BJ (cell line): ENCODE results near the gene PHF10. TPM values are rescaled to one million over a fixed set of nuclear protein-coding genes. Genes with fewer than 3 reads are reported as not detected.
A peak's percentile ranks its signal among the peaks of the same experiment; 100 is the strongest.

Experiments used
- CTCF ChIA-PET: fragments of 350-600 bp; formaldehyde crosslinking; extraction: SDS; loops from one replicate; lab custom pipeline; 2021; ENCODE audit warnings: antibody characterized with exemption, inconsistent platforms; lab: Yijun Ruan, JAX
- POLR2A ChIA-PET: fragments of 300-600 bp; sonication (Branson Sonifier 250); formaldehyde crosslinking; extraction: SDS; loops from one replicate; lab custom pipeline; 2021; ENCODE audit warnings: antibody characterized with exemption; lab: Charles Lee
- DNase-seq: peaks from one replicate; pipeline ENCODE4 v3.0.0-alpha.2; 2011; ENCODE audit warnings: low read depth
- H3K27me3 ChIP-seq: 2 replicates; pipeline ENCODE4 v1.6.0; 2011; ENCODE audit warnings: low read length; ENCODE audit not compliant: control insufficient read depth, insufficient read depth
- H3K36me3 ChIP-seq: 2 replicates; pipeline ENCODE4 v1.5.1; 2011; ENCODE audit warnings: low read length; ENCODE audit not compliant: control insufficient read depth, insufficient read depth
- H3K4me3 ChIP-seq: 2 replicates; pipeline ENCODE4 v1.5.1; 2011; ENCODE audit warnings: low read depth, mild to moderate bottlenecking, control low read depth, low read length
- polyA plus RNA-seq: library from polyadenylated mRNA; depleted of rRNA; stranded (reverse); fragments of >200 nt; gene quantifications from 2 replicates; pipeline ENCODE4 v1.2.3, GENCODE V29; 2011
- TF ChIP-seq, protein P1 (sequence below): IDR thresholded peaks from 2 replicates; pipeline ENCODE4 v1.5.1; 2011; ENCODE audit warnings: low read depth, mild to moderate bottlenecking, control low read depth, inconsistent platforms, low read length, moderate library complexity; ENCODE audit not compliant: insufficient read depth

The PHF10 gene
- polyA plus RNA-seq, 1 experiment: 9.8 TPM

DNA sequence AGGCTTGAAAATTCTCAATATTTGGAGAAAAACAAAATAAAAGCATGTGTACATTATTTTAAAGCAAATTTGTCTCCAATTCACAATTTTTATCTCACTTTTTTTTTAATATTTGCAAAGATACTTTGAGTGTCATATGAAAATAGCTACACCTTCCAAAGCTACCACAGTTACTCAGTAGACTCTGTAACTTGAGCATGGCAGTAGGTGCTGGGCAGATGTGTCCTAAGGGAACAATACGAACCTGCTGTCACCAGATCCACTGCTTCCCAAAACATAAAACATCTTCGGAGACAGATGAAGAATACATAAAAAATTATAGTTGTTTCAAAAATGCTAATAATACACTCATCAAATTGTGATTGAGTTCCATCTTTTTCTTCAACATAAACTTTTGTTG lies 33.0 kb downstream of the PHF10 start:
- ChIA-PET CTCF (no interaction called here), POLR2A (interaction anchor here (0.5 kb wide), 1 partner anchor 140 kb away, joined by 21 read pairs; no protein-coding TSS in a partner anchor)
- TF ChIP-seq, protein P1, sequence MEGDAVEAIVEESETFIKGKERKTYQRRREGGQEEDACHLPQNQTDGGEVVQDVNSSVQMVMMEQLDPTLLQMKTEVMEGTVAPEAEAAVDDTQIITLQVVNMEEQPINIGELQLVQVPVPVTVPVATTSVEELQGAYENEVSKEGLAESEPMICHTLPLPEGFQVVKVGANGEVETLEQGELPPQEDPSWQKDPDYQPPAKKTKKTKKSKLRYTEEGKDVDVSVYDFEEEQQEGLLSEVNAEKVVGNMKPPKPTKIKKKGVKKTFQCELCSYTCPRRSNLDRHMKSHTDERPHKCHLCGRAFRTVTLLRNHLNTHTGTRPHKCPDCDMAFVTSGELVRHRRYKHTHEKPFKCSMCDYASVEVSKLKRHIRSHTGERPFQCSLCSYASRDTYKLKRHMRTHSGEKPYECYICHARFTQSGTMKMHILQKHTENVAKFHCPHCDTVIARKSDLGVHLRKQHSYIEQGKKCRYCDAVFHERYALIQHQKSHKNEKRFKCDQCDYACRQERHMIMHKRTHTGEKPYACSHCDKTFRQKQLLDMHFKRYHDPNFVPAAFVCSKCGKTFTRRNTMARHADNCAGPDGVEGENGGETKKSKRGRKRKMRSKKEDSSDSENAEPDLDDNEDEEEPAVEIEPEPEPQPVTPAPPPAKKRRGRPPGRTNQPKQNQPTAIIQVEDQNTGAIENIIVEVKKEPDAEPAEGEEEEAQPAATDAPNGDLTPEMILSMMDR: no peak
- Histone ChIP-seq H3K36me3 (no peaks in the 10 kb centered on the region), H3K4me3 (no peak overlapping the region), H3K27me3 (no peaks in the 10 kb centered on the region)
- no peak for DNase-seq

DNA sequence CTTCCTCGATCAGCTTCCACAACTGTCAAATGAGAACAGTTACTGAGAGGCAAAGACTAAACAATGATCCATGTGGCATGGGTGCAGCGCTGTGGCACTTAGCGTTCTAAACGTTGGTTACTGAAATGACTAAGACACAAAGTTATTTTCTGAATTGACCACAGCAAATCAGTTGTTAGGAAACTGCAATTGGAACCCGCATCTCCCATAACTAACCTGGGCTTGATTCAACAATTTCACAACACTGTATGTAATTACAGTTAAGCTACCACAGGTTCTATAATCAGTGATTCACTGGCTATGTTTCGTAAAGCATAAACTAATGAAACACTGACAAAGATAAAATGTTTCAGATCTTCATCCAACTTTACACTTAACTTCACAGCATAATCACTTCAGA lies 35.0 kb downstream of the PHF10 start:
- ChIA-PET CTCF (no interaction called here), POLR2A (no interaction called here)
- Histone ChIP-seq H3K27me3 (no peaks in the 10 kb centered on the region), H3K4me3 (no peak overlapping the region), H3K36me3 (no peaks in the 10 kb centered on the region)
- DNase-seq: peak; percentile 35
- TF ChIP-seq, protein P1: no peak

DNA sequence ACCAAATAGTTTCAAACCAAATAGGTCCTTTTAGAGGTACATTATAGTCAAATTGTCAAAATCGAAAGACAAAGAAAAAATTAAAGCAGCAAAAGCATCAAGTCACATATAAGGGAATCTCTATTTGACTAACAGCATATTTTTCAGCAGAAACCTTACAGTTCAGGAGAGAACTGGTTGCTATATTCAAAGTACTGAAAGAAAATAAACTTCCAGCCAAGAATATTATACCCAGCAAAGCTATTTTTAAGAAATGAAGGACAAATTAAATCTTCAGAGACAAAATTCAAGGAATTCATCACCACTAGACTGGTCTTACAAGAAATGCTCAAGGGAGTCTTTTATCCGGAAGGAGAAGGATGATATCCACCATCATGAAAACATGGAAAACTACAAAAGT lies 38.4 kb downstream of the PHF10 start:
- no peak overlapping the region for H3K4me3 ChIP-seq
- TF ChIP-seq, protein P1: no peak
- no peak for DNase-seq
- 0 out of 2 replicates have a peak, but pooled peaks cover 1% of the 10 kb centered on the region for H3K36me3 ChIP-seq
- H3K27me3 ChIP-seq: no peaks in the 10 kb centered on the region
- ChIA-PET POLR2A (no interaction called here), CTCF (no interaction called here)

DNA sequence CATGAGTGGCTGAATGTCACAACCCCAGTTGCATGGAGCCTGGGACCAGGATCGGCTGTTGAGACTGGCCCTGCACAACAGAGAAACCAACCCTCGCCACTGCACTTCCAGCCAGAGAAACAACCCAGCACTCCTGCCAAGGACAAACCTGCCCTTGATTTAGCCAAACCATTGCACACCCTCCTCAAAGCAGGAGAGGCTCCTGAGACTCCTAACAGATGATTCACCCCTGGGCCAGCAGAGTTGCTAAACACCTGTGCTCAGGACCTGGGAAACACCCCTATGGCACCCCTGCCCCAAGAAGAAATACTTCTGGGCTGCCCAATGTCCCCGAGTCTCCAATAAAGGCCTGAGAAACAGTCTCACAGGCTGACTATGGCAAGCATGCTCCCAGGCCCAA lies 40.2 kb downstream of the PHF10 start:
- 0 out of 2 replicates have a peak, but pooled peaks cover 1% of the 10 kb centered on the region for H3K36me3 ChIP-seq
- CTCF ChIA-PET: no interaction called here
- DNase-seq: no peak
- POLR2A ChIA-PET: no interaction called here
- H3K27me3 ChIP-seq: no peaks in the 10 kb centered on the region
- TF ChIP-seq, protein P1: no peak
- no peak overlapping the region for H3K4me3 ChIP-seq

DNA sequence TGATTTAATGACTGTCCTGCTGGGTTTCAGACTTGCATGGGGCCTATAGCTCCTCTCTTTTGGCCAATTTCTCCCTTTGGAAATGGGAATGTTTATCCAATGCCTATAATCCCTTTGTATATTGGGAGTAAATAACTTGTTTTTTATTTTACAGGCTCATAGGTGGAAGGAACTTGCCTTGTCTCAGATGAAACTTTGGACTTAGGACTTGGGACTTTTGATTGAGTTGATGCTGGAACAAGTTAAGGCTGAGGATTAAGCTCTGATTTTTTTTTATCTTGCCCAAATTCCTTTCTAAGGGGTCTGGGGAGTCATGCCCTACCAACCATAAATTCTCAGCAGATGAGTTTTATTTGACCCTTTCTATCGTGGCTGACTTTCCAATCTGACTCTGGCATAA lies 46.0 kb downstream of the PHF10 start:
- DNase-seq: no peak
- Histone ChIP-seq H3K4me3 (no peak overlapping the region), H3K27me3 (no peaks in the 10 kb centered on the region), H3K36me3 (0 out of 2 replicates have a peak, but pooled peaks cover 3% of the 10 kb centered on the region)
- TF ChIP-seq, protein P1: no peak
- ChIA-PET CTCF (interaction anchor here (1.1 kb wide), 1 partner anchor 23 kb away, joined by 3 read pairs; no protein-coding TSS in a partner anchor), POLR2A (interaction anchor here (0.6 kb wide), 1 partner anchor 60 kb away, joined by 3 read pairs; no protein-coding TSS in a partner anchor)
